ENCODE results near the gene SNAPC4. TPM values are rescaled to one million over a fixed set of nuclear protein-coding genes. Genes with fewer than 3 reads are reported as not detected.

The SNAPC4 gene
- total RNA-seq, 1 experiment from 2014 or later = 16.9 TPM

- peak; percentile 75 for DNase-seq (ENCODE audit: low spot score)
These were observed 27.2 kb downstream of the SNAPC4 start for GRCh38 chr9:136372561-136373299.

GRCh38 chr9:136372006-136372405 lies 28.0 kb downstream of the SNAPC4 start:
- DNase-seq (ENCODE audit: low spot score) = no peak

GRCh38 chr9:136371533-136371880 lies 28.5 kb downstream of the SNAPC4 start:
- DNase-seq (ENCODE audit: low spot score) = no peak

- peak; percentile 71 for DNase-seq (ENCODE audit: low spot score)
These were observed 29.1 kb downstream of the SNAPC4 start for GRCh38 chr9:136370687-136371532.

- DNase-seq (ENCODE audit: low spot score) = no peak
These were observed 29.9 kb downstream of the SNAPC4 start for GRCh38 chr9:136370037-136370436.

- DNase-seq (ENCODE audit: low spot score) = no peak
These were observed 31.8 kb downstream of the SNAPC4 start for GRCh38 chr9:136368190-136368589.

- DNase-seq (ENCODE audit: low spot score) = no peak
These were observed 32.4 kb downstream of the SNAPC4 start for GRCh38 chr9:136367296-136368145.

- DNase-seq (ENCODE audit: low spot score) = no peak
These were observed 33.1 kb downstream of the SNAPC4 start for GRCh38 chr9:136366826-136367225.

GRCh38 chr9:136365775-136366222 lies 34.2 kb downstream of the SNAPC4 start:
- DNase-seq (ENCODE audit: low spot score) = no peak

GRCh38 chr9:136364942-136365774 lies 34.8 kb downstream of the SNAPC4 start:
- DNase-seq (ENCODE audit: low spot score) = no peak

GRCh38 chr9:136363949-136364748 lies 35.8 kb downstream of the SNAPC4 start:
- DNase-seq (ENCODE audit: low spot score) = no peak

GRCh38 chr9:136363106-136363948 lies 36.6 kb downstream of the SNAPC4 start, which contains the start of gene DNLZ:
DNLZ (minus strand) TSS chr9:136363744; CDS start chr9:136363714, 30 bp downstream.
- peak; percentile 97 for DNase-seq (ENCODE audit: low spot score)

GRCh38 chr9:136362450-136362784 lies 37.6 kb downstream of the SNAPC4 start:
- no peak for DNase-seq (ENCODE audit: low spot score)

GRCh38 chr9:136361754-136362449 lies 38.1 kb downstream of the SNAPC4 start:
- no peak for DNase-seq (ENCODE audit: low spot score)

- DNase-seq (ENCODE audit: low spot score) = no peak
These were observed 38.8 kb downstream of the SNAPC4 start for GRCh38 chr9:136361047-136361753.

- no peak for DNase-seq (ENCODE audit: low spot score)
These were observed 39.9 kb downstream of the SNAPC4 start for GRCh38 chr9:136359774-136360718.

GRCh38 chr9:136358888-136359287 lies 41.1 kb downstream of the SNAPC4 start:
- DNase-seq (ENCODE audit: low spot score) = no peak

Data from A172 (cell line).